ENCODE measurements around the gene SYP. TPM values are rescaled to one million over a fixed set of nuclear protein-coding genes. Genes with fewer than 3 reads are reported as not detected.

The SYP gene
- polyA plus RNA-seq, 1 experiment, result 0.07 TPM

DNA sequence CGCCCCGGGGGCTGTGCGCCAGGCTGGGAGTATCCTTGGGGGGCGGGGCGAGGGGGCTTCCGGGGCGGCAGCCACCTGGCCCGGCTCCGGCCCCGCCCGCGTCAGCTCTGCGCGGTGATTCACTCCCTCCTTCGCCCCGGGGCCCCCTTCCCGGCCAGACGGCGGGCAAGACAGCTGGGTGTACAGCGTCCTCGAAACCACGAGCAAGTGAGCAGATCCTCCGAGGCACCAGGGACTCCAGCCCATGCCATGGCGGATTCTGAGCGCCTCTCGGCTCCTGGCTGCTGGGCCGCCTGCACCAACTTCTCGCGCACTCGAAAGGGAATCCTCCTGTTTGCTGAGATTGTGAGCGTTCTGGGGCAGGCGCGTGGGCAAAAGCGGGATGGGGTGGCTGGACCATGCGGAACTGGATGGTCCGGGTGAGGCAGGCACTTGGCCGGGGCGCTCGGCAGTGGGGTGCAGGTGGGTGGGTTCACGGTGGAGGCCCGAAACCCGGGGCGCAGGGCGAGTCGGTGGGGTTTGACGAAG is 28.2 kb downstream of the SYP start, which contains the start of gene PLP2:
TSS of gene PLP2 (plus strand) at position 147 of the 528 bp plus-strand sequence. CDS start at position 250, 103 bp downstream.
- TF ChIP-seq, protein P1, sequence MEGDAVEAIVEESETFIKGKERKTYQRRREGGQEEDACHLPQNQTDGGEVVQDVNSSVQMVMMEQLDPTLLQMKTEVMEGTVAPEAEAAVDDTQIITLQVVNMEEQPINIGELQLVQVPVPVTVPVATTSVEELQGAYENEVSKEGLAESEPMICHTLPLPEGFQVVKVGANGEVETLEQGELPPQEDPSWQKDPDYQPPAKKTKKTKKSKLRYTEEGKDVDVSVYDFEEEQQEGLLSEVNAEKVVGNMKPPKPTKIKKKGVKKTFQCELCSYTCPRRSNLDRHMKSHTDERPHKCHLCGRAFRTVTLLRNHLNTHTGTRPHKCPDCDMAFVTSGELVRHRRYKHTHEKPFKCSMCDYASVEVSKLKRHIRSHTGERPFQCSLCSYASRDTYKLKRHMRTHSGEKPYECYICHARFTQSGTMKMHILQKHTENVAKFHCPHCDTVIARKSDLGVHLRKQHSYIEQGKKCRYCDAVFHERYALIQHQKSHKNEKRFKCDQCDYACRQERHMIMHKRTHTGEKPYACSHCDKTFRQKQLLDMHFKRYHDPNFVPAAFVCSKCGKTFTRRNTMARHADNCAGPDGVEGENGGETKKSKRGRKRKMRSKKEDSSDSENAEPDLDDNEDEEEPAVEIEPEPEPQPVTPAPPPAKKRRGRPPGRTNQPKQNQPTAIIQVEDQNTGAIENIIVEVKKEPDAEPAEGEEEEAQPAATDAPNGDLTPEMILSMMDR (IDR thresholded peaks at IDR 0.05; ENCODE audit: insufficient read depth, low read depth, low read length), result no peak
- peak within 1 kb of the TSS; percentile 75 for H3K4me3 ChIP-seq (ENCODE audit: low read depth, low read length)
- H3K27me3 ChIP-seq (ENCODE audit: control insufficient read depth, insufficient read depth, low read length), result no peaks in the 10 kb centered on the region
- peaks cover 5% of the 10 kb centered on the region for H3K36me3 ChIP-seq (ENCODE audit: control insufficient read depth, insufficient read depth, low read length)
- POLR2A ChIA-PET, result no interaction called here
- no peak for DNase-seq (ENCODE audit: low read depth)
- CTCF ChIA-PET, result interaction anchor here (0.8 to 1.6 kb wide), 2 partner anchors 10 to 12 kb away, joined by 3 to 5 read pairs; no protein-coding TSS in a partner anchor

DNA sequence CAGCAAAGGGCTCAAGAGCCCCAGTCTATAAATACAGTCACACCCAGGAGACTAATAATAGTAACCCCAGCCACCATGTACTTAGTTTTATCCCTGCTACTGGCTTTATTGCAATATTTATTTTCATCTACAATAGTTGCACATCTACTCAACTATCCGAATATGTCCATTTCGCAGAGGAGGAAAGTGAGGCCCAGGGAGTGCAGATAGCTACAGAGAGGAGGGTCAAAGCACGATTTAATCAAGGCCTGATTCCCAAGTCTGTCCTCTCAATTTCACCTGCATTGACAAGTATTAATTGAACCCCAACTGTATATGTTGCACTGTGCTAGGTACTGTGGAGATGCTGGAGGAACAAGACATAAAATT is 32.3 kb downstream of the SYP start:
- TF ChIP-seq, protein P1 (IDR thresholded peaks at IDR 0.05; ENCODE audit: insufficient read depth, low read depth, low read length), result no peak
- POLR2A ChIA-PET, result no interaction called here

DNA sequence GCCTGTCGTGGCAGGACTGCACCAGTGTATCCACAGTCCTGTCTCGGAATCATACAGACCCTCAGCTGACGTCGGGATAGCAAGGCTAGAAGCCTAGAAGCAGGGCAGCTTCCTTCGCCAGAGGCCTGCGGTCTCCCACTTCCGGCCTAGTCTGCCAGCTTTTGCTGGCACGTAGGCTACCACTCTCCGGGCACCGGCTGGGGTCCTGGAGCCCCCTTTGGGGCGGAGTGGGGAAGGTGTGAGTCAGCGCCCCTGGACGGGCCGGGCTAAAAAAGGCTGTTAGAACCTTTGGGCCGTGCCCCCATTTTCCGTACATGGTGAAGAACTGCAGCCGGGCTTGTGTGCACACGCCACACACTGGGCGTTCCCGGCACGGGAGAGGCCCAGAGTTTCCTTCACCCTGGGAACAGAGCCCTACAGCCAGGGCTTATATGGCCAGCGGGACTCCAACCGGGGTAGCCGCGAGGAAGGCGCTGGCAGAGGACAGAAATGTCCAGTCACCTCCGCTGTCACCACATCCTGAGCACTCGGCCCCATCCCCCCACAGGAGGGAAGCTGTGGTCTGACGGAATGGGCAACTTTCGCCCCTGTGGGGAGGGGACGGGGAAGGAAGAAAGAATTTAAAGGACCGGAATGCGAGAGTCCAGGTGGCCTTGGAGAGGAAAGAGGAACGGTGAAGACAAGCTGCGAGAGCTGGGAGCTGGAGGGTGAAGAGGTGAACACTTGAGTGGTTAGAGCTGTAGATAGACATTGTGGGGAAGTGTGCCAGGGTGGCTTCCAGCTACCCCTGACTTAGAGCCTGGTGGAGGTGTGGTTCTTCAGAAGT is 32.9 kb downstream of the SYP start:
- TF ChIP-seq, protein P1 (IDR thresholded peaks at IDR 0.05; ENCODE audit: insufficient read depth, low read depth, low read length), result no peak
- Histone ChIP-seq H3K36me3 (ENCODE audit: control insufficient read depth, insufficient read depth, low read length) (no peaks in the 10 kb centered on the region), H3K4me3 (ENCODE audit: low read depth, low read length) (peak overlapping the region; percentile 29), H3K27me3 (ENCODE audit: control insufficient read depth, insufficient read depth, low read length) (no peaks in the 10 kb centered on the region)
- CTCF ChIA-PET, result interaction anchor here (0.6 to 1.9 kb wide), 3 partner anchors 10 to 96 kb away, joined by 3 read pairs; no protein-coding TSS in a partner anchor
- DNase-seq (ENCODE audit: low read depth), result peak; percentile 11
- POLR2A ChIA-PET, result interaction anchor here (0.5 kb wide), 1 partner anchor 164 kb away, joined by 21 read pairs; no protein-coding TSS in a partner anchor

More for the DNA sequence above, 32.3 kb downstream of the SYP start:
- DNase-seq (ENCODE audit: low read depth), result no peak
- Histone ChIP-seq H3K36me3 (ENCODE audit: control insufficient read depth, insufficient read depth, low read length) (no peaks in the 10 kb centered on the region), H3K27me3 (ENCODE audit: control insufficient read depth, insufficient read depth, low read length) (no peaks in the 10 kb centered on the region), H3K4me3 (ENCODE audit: low read depth, low read length) (peak overlapping the region; percentile 29; the same call in 1 of the 2 replicates)
- CTCF ChIA-PET, result interaction anchor here (1.9 kb wide), 1 partner anchor 25 kb away, joined by 3 read pairs; no protein-coding TSS in a partner anchor

DNA sequence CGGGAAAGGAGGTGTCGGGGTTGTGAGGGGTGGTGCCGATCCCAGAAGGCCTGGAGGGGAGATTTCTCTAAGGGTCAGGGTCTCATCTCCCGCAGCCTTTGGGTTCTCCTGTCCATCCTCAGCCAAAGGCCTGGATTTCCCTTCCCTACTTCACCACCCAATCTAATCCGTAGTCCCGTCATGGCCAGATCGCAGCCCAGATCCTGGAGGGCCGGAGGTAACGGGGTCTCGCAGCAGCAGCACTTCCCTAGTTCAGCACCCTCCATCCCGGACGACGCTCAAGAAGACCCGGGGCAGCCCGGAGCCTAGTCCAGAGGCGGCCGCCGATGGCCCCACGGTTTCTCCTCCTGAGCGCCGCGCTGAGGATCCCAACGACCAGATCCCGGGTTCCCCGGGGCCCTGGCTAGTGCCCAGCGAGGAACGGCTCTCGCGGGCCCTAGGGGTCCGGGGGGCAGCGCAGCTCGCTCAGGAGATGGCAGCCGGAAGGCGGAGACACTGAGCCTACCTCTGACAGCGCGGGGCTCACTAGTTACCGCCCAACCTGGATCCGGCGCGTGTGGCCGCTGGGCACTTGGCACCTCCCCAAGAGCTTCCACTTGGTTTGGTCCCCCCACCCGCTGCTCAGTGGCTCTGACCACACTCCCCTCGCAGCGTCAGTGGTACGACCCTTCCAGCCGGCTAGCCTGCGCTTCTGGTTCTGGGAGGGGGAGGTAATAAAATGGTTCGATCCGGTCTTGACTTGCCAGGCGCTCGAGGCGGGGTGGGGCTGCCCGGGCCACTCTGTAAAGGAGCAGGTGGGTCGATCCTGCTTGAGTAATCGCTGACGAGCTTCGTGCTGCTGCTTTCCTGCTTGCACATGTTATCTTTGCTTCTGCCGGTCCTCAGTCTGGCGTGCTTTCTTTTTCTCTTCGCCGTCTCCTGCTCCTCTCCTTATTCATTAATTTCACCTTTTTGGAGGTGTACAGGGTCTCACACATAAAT is 33.8 kb downstream of the SYP start:
- CTCF ChIA-PET, result interaction anchor here (1.1 to 1.9 kb wide), 2 partner anchors 9 to 24 kb away, joined by 3 read pairs; no protein-coding TSS in a partner anchor

More for the DNA sequence above, 33.8 kb downstream of the SYP start:
- TF ChIP-seq, protein P1 (IDR thresholded peaks at IDR 0.05; ENCODE audit: insufficient read depth, low read depth, low read length), result peak; percentile 21; the same call in 1 of the 2 replicates
- Histone ChIP-seq H3K4me3 (ENCODE audit: low read depth, low read length) (peak overlapping the region; percentile 29), H3K36me3 (ENCODE audit: control insufficient read depth, insufficient read depth, low read length) (no peaks in the 10 kb centered on the region), H3K27me3 (ENCODE audit: control insufficient read depth, insufficient read depth, low read length) (no peaks in the 10 kb centered on the region)
- no peak for DNase-seq (ENCODE audit: low read depth)
- POLR2A ChIA-PET, result no interaction called here

All from BJ (cell line).